ENCODE data around the gene TECPR1.

The TECPR1 gene, protein sequence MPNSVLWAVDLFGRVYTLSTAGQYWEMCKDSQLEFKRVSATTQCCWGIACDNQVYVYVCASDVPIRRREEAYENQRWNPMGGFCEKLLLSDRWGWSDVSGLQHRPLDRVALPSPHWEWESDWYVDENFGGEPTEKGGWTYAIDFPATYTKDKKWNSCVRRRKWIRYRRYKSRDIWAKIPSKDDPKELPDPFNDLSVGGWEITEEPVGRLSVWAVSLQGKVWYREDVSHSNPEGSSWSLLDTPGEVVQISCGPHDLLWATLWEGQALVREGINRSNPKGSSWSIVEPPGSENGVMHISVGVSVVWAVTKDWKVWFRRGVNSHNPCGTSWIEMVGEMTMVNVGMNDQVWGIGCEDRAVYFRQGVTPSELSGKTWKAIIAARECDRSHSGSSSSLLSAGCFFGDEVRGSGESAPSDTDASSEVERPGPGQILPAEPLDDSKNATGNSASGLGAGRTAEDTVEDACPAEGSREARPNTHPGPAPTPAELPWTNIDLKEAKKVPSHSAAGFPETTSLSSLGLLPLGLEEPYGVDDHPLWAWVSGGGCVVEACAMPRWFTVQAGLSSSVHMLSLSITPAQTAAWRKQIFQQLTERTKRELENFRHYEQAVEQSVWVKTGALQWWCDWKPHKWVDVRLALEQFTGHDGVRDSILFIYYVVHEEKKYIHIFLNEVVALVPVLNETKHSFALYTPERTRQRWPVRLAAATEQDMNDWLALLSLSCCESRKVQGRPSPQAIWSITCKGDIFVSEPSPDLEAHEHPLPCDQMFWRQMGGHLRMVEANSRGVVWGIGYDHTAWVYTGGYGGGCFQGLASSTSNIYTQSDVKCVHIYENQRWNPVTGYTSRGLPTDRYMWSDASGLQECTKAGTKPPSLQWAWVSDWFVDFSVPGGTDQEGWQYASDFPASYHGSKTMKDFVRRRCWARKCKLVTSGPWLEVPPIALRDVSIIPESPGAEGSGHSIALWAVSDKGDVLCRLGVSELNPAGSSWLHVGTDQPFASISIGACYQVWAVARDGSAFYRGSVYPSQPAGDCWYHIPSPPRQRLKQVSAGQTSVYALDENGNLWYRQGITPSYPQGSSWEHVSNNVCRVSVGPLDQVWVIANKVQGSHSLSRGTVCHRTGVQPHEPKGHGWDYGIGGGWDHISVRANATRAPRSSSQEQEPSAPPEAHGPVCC

DNA sequence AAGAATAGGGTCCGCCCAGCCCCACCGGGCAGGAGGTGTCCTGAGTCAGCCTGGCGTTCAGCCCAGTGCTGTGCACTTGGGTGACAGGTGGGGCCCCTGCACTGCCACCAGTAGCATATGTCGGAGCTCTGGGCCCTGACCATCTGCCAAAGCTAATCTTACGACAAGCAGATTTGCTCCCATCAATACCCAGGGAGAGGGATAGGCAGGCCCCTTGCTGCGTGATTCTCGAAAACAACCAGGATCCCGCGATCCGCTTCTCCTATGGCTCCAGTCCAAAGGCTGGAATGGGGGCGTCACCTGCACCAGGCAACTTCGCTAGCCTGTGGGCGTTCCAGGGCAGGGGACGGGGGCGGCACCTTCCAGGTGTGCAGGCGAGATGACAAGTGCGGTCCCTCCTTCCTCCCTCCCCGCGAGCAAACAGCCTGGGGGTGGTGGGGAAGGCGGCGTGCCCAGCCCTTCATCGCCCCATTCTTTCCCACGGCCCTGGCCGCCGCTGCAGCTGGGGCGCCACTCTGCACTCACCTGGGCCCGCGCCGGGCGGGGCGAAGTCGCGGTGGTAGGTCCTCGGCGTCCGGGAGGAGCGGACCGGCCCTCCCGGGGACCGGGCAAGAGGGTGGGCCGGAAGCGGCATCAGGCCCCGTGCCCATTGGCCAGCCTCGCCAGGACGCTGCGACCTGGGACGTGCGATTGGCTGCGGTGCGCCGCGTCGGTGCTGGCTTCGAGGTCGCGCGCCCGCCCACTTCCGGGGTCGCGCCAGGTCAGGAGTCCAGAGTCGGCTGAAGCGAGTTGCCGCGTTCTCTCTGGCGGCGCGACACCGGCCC lies at the start of gene TECPR1:
Gene TECPR1 (minus strand): TSS at position 632 of the 824 bp plus-strand sequence. CDS start 6,086 bp downstream, outside the sequence.
- peak; percentile 97 for DNase-seq

DNA sequence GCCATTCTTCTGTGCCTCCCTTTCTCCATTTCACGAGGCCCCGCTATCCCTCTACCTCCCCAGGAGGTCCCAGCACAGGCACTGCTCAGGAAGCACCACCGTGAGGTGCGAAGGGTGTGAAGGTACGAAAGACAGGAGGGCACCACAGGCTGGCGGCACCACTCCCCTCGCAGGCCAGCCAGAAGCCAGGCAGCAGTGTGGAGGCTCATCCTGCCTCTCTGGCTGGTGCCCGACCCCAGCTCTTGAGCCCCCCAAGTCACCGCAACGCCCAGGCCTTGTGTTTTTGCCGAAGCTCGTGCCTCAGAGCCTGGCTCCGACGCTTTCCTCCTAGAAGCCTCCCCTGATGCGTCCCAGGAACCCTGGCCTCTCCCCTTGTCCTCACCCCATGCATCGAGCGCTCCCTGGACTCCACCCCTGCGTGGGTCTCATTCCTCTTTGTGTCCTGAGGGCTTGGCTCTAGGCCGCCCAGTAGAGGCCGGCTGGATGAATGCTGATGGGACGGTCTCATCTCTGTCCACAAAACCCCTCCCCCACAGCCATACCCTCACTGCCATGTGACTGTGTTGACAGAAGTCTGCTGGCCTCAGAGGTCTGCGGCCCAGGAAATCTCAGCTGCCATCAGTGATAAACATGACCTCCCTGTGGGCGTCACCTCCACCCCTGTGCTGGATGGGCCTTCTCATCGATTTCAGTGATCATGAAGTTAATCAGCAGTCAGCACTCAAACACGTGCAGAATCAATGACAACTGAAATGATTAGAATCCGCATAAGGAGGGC lies 48.8 kb upstream of the TECPR1 start:
- peak; percentile 84 for DNase-seq

DNA sequence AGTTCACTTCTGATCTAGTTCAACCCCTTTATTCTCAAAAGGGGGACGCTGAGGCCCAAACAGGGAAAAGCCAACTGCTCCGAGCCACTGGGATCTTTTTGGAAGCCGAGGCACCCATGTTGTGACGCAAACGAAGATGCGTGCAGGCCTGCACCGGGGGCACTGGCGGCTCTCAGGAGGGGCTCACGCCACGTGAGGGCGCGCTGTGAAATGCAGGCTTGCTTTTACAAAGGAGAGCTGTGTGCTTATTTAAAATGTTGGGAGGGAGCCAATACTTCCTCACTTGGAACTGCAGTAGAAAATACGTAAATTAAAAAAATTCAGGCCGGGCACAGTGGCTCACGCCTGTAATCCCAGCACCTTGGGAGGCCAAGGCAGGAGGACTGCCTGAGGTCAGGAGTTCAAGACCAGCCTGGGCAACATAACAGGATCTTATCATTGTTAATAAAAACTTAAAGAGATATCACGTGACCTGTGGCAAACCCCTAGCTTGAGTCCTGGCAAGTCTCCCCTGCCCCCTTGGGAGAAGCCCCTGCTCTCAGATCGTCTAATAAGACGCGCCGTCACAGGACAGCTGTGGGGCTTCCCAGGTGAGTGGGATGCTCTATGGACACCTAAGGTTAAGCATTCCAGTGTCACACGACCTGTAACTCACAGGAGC lies 45.7 kb upstream of the TECPR1 start:
- no peak for DNase-seq

DNA sequence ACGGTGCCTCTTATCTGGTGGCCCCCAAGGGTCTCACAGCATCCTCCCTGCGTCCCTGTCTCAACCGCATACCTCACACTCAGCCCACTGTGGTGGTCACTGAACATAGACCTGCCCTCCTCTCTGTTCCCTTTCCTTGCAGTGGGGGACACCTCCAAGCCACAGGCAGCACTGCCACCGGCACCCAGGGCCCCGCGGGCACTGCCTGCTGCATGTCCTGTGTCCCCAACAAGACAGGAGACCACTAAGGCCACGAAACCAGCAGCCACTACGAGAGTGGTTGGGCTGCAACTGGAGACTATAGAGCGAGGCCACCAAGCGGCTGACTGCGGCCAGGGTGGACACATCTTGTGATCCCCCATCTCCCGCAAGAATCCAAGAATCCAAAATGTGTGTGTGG lies 44.8 kb upstream of the TECPR1 start:
- DNase-seq, result no peak

DNA sequence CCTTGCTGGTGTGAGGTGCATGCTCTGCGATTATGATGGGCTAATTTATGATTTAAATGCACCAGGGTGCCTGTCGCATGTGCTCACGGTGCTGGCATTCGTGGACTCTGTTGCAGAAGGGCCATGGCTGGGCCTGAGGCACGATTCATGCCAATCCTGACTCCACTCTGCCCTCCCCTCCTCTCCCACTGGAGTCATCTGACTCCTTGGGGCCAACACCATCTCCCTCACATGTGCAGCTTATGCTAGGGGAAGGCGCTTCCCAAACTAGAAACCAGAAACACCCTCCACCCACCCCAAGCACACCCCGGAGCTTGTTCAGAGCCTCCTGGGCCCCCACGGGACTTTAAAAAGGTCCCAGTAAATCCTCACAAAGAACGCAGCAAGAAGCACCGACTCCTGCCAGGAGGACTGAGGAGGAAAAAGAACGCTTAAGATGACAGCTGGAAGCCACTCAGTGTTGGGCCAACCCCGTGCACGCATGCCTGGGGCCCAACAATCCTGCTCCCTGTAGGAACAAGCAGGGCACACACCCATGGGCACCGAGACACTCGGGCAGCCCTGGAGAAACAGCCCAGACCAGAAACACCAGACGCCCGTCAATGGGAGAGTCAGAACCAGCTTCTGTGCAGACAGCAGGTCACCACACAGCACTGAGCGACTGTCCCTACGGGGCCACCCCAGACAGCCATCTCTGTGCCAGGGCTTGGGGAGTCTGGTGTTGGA lies 43.6 kb upstream of the TECPR1 start:
- DNase-seq, result no peak

DNA sequence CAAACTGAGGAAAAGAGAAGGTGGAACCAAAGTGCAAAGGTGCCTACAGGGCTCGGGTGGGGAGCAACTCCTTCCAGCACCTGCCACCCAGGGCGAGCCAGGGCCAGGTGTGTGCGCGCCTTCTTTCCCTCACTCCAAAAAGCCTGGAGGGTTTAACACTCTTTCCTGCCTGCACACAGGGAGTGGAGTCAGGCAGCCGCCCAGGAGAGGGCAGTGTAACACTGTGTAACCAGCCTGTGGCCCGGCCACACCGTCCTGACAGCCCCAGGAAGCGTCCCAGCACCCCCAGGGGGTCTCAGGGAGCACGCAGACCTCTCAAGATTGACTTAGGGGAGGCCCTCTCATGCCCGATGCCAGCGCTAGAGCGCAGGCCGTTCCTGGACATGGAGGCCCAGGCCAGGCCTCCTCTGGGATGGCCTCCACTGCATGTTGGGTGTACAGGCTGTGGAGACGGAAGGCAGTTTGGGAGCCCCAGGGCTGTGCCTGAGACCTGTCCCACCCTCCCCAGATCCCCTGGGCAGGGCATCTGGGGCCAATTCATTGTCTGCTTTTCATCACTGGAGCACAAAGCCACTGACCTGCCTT lies 42.9 kb upstream of the TECPR1 start:
- peak; percentile 90 for DNase-seq

DNA sequence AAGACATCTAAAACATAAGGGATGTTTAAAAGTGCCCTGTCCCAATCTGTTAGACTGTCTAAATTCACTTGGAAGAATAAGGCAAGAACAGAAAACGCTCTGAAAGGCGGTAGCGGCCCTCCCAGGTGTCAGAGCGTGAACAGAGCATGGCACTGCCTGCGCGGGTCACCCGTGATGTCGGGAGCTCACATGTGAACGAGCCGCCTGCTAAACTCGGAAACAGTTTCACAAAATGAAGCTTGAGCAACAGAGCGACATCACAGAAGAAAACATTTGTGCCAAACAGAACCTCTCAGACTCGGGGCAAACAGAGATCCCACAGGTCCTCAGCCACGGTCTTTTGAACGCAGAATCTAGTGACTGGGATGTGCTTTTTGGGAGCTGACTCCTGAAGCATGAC lies 42.3 kb upstream of the TECPR1 start:
- DNase-seq, result no peak

DNA sequence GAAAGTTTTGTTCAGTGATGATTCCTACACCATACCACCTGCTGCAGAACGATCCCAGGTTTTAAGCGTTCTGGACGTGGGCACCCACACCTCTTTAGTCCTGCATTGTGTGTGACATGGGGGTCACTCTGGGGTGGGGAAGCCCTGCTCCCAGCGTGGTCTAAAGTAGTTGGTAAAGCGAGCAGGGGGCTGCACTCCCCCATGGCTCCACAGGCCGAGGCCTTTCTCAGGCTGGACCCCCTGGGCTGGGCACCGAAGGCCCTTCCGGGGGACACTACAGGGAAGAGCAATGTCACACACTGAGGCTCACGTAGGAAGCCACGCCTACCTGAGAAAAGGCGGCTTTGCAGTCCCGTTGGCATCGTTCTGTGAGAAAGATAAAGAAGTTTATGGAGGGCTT lies 41.7 kb upstream of the TECPR1 start:
- no peak for DNase-seq

DNA sequence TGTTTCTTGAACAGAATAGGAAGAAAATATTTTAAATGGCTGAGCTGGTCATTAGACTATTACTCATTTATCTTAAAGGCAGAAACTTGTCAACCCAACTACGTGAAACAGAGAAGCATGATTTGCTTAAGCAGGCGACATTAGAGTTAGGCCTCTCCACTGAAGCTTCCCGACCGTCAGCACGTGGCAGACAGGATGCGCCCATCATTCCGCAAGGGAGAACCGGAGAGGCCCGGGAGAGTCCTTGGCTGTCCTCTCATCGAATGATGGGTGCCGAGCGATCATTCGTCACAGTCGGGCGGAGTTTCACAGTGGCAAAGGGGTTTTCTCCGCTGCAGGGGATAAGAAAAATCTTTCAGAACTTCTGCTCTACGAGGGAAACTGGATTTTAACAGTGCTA lies 41.2 kb upstream of the TECPR1 start:
- DNase-seq, result no peak

DNA sequence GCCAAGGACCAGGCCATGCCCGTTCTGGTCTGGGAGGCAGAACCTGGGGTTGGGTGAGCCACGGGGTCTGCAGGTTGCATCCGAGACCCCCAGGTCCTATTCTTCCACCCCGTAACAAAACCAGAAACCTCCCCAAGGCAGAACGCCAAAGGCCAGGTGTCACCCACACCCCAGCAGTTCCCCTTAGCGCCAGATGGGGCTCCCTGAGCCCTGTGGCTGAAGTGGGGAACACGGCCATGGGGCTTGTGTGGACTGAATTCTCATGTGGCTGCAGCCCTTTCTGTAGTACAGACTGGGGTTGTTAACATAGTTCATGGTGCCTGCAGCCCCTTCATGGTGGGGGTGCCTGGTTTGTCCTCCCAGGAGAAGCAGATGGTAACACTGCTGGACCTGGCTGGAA lies 39.7 kb upstream of the TECPR1 start:
- no peak for DNase-seq

DNA sequence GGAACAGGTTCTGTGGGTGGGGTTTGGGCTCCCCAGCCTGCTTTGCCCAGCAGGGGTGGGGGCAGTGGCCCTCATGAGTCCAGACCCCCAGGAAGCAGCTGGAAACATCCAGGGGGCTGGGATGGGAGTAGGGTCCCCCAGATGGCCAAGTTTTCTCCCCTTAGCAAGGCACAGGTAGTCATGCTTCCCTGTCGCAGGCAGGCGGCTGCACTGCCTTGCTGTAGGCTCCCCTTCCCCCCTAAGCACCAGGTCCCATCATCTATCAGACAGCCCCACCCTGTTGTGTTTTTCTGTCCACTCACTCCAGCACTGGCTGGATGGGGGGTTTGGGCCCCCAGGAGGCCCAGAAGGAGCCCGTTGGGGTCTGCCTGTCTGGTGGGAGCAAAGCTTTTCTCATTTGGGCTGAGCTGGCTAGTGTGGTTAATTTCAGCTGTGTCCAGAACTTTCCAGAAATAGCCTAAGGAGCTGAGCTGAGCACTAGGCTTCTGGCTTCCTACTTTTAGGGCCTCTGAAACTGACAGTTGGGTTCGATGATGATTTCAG lies 37.4 kb upstream of the TECPR1 start:
- no peak for DNase-seq

DNA sequence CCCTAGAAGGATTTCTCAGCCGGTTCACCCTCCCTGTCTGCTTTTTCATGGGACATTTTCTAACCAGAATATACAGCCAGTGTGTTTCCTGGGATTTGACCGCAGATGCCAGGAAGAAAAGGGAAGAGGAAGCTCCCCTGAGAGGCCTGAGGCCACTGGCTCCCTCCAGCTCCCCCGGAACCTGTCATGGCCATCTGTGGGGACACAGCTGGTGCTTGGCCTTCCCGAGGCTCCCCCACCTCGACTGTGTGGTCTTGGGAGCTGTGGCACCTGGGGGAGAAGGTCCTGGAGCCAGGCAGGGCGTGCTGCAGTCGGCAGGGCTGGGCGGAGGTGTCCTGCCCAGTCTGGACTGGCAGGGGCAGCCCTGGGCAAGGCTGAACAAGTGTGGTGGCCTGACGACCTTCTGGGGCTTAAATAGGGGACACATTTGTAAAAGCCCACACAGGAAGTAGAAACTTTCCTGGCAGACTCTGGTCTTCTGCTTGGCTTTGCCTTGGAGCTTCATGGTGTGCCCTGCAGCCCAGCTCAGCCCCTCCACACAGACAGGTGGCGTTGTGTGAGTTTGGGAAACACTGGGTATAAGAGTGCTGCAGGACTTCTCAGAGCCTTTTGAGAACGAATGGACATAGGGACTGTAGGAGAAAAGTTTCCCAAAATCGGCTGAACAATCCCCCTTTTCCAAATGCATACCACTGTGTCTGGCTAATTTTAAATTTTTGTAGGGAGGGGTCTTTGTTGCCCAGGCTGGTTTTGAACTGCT lies 36.2 kb upstream of the TECPR1 start:
- no peak for DNase-seq

DNA sequence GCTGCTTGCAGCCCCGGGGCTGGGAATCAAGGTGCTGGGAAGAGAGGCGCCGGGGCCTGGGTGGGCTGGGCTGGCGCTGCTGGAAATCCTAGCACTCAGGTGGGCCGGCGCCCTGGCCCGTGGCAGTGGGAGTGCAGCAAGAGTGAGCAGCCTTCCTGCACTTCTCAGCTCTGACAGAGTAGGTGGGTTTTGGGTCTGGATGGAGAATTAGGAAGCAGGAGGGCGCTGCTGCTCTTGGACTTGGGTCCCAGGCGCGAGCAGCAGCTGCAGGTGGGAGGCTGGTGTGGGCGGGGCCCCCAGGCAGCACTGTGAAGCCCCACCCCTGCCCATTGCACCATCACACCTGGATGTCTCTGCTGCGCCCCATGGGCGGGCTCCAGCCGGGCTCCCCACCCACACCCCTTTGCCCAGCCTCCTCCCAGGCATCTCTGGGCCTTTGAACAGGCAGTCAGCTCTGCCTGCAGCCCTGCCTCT lies 35.5 kb upstream of the TECPR1 start:
- peak; percentile 75 for DNase-seq

DNA sequence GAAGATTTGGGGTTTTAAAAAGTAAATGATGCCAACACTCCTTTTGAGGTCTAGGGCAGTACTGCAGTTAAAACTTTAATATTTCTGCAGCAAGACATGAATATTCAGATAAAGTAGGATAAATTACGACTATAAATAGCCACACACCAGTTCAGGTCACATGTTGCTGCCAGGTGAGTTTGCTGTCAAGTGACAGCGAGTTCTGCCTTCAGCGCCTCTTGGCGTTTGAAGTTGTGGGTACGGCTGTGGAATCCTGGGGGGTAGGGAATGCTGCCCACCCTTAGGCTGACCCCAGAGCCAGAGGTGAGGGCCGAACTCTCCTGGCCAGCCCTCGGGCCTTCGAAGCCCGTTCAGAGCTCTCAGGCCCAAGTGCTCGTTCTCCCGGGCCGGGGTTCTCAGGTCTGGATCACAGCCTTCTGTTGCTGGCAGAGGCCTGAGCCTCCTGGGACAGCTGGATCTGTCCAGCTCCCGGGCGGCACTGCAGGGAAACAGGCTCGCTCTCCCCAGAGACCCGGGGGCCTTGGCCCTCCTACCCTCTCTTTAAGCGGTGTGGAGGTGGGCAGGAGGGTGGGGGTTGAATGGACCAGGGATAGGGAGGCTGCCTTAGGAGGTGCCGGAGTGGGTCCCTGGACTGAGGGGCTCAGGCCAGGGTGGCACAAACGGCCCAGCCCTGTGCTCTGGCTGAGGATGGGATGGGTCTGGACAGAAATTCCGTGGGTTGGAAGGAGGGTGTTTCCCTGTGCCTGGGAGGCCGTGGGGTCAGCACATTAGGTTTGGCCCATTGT lies 34.9 kb upstream of the TECPR1 start:
- no peak for DNase-seq

DNA sequence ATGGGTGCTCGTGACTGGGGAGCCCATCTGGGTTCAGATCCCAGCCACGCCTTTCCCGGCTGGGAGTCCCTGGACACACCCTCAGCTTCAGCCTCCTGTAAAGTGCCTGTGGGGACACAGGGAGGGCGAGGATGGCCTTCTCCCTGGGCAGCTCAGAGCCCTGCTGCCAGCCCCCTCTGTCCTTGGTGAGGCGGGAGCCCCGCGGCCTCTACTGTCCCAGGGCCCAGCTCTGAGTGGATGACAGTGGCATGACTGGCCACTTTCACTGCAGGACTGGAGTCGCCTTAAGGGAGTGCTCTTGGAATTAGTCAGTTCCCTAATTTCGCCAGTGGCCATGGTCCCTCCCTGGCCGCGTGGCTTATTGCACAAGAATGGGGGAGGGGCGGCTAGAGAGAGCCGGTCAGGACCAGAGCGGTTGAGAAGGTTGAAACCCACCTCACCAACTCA lies 34.1 kb upstream of the TECPR1 start:
- DNase-seq, result peak; percentile 96

DNA sequence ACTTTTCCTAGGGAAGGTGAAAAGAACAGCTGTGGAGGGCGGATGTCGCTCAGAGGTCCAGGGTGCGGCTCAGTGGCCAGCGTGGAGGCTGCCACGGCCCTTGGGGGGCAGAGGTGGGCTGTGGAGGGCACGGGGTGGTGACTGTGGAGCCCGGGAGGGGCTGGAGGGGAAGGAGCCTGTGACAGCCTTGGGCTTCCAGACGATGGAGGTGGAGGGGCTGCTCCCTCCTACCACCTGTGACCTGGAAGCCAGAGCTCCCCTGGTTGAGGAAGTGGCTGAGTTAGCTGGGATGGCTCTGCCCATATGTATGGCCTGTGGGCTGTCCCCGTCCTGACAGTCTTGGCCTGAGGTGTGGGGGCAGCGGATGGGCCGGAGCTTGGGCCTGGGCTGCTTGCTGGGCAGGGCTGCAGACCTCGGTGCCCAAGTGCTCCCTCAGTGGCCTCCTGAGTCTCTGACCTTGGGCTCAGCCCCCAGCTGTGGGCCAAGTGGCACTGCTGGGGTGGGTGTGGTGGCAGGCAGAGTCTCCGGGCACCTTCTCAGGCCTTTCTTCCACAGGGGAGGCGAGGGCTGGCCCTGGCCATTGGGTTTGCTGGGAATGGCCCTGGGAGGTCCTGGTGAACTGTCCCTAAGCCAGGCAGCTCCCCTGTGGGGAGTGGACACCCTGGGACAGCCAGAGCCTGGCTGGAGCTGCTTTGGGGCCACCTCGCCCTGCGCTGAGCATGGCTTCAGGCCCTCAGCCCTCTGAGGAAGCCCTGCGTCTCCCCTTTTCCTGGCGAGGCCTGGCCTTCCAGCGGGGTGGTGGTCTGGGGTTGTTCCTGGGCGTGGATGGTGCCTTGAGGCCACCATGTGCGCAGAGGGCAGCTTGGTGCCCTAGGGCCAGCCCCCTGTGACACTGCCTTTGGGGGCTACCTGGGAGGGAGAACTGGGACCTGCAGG lies 33.4 kb upstream of the TECPR1 start:
- DNase-seq, result no peak

Data from islet precursor cell (in vitro differentiated cells).